ENCODE measurements around the gene COLGALT1. TPM values are rescaled to one million over a fixed set of nuclear protein-coding genes. Genes with fewer than 3 reads are reported as not detected.
"Not testable (repeated sequence)": the region's sequence is repeated elsewhere in the genome, so short reads cannot be mapped to it uniquely, and the experiment has no call there.

The COLGALT1 gene
- polyA plus RNA-seq, 1 donor, result 82.0 TPM

- DNase-seq, result no peak
These were observed 20.7 kb upstream of the COLGALT1 start for GRCh38 chr19:17534767-17535166.

GRCh38 chr19:17536955-17537354 is 18.5 kb upstream of the COLGALT1 start:
- no peak for DNase-seq

GRCh38 chr19:17538684-17539237 is 16.7 kb upstream of the COLGALT1 start:
- no peak for DNase-seq

- peak; percentile 84 for DNase-seq
These were observed 16.0 kb upstream of the COLGALT1 start for GRCh38 chr19:17539238-17540117.

GRCh38 chr19:17540174-17540573 is 15.3 kb upstream of the COLGALT1 start:
- no peak for DNase-seq

GRCh38 chr19:17541184-17541759 is 14.2 kb upstream of the COLGALT1 start:
- DNase-seq, result no peak

- no peak for DNase-seq
These were observed 13.4 kb upstream of the COLGALT1 start for GRCh38 chr19:17542042-17542441.

- DNase-seq, result no peak
These were observed 12.5 kb upstream of the COLGALT1 start for GRCh38 chr19:17542793-17543582.

GRCh38 chr19:17543986-17544385 is 11.5 kb upstream of the COLGALT1 start:
- DNase-seq, result no peak

GRCh38 chr19:17544418-17544817 is 11.0 kb upstream of the COLGALT1 start:
- no peak for DNase-seq

GRCh38 chr19:17548145-17548544 is 7.3 kb upstream of the COLGALT1 start:
- DNase-seq, result no peak

GRCh38 chr19:17549085-17549740 is 6.2 kb upstream of the COLGALT1 start:
- no peak for DNase-seq

- no peak for DNase-seq
These were observed 5.3 kb upstream of the COLGALT1 start for GRCh38 chr19:17550076-17550667.

GRCh38 chr19:17552735-17553134 is 2.7 kb upstream of the COLGALT1 start:
- DNase-seq, result not testable (repeated sequence)

- peak; percentile 88 for DNase-seq
These were observed 2.2 kb upstream of the COLGALT1 start for GRCh38 chr19:17553256-17553655.

GRCh38 chr19:17554968-17555479 is 425 bp upstream of the COLGALT1 start:
- DNase-seq, result no peak

GRCh38 chr19:17555929-17556813 is 722 bp downstream of the COLGALT1 start:
- no peak for DNase-seq

GRCh38 chr19:17556995-17557394 is 1.5 kb downstream of the COLGALT1 start:
- no peak for DNase-seq

GRCh38 chr19:17557466-17557865 is 2.0 kb downstream of the COLGALT1 start:
- DNase-seq, result no peak

- DNase-seq, result no peak
These were observed 4.8 kb downstream of the COLGALT1 start for GRCh38 chr19:17560205-17560595.

- DNase-seq, result no peak
These were observed 6.6 kb downstream of the COLGALT1 start for GRCh38 chr19:17562097-17562496.

Data from hindlimb muscle (tissue), 1 donor.